CD4-positive, alpha-beta T cell (primary cell): Measurements from ENCODE around the gene CETP. TPM values are rescaled to one million over a fixed set of nuclear protein-coding genes. Genes with fewer than 3 reads are reported as not detected.

Experiments used
- ATAC-seq: fragments of 200-7000 bp; cut with Tn5 transposase; one replicate; pipeline ENCODE4 v1.10.0; 2022; ENCODE audit warnings: mild to moderate bottlenecking; ENCODE audit not compliant: poor library complexity
- CTCF ChIA-PET: fragments of 350-600 bp; sonication (Branson Sonifier 250); formaldehyde crosslinking; loops from one replicate; lab custom pipeline; 2021; ENCODE audit warnings: antibody characterized with exemption, inconsistent platforms; lab: Charles Lee
- POLR2A ChIA-PET: fragments of 350-600 bp; sonication (Branson Sonifier 250); formaldehyde crosslinking; loops from one replicate; lab custom pipeline; 2021; ENCODE audit warnings: antibody characterized with exemption, inconsistent platforms; lab: Charles Lee
- DNase-seq, 14 experiments: peaks; one replicate each; pipeline ENCODE4 v3.0.0-alpha.2; 2013 to 2020; ENCODE audit warnings: mixed read lengths in 2 of 14
- H3K27ac ChIP-seq, 2 donors: one replicate each; pipeline versions ENCODE4 v1.5.1 to v1.7.0; 2013; ENCODE audit warnings: low read length in 2 of 2, low read depth in 1 of 2, mild to moderate bottlenecking in 1 of 2
- H3K27me3 ChIP-seq, 2 experiments: 1 replicate in 1 of 2; 2 replicates in 1 of 2; pipeline versions ENCODE4 v1.6.1 to v1.7.0; 2013; ENCODE audit warnings: low read length in 2 of 2, control low read depth in 1 of 2, mild to moderate bottlenecking in 1 of 2, moderate library complexity in 1 of 2; ENCODE audit not compliant: insufficient read depth in 2 of 2, control insufficient read depth in 1 of 2
- H3K36me3 ChIP-seq: one replicate; pipeline ENCODE4 v1.6.1; 2013; ENCODE audit warnings: low read length, control low read depth; ENCODE audit not compliant: insufficient read depth
- H3K4me1 ChIP-seq: one replicate; pipeline ENCODE4 v1.6.1; 2013; ENCODE audit warnings: low read length, control low read depth; ENCODE audit not compliant: insufficient read depth
- H3K4me3 ChIP-seq: one replicate; pipeline ENCODE4 v1.5.1; 2013; ENCODE audit warnings: mild to moderate bottlenecking, low read length, moderate library complexity
- H3K9me3 ChIP-seq, 2 experiments: 1 replicate in 1 of 2; 2 replicates in 1 of 2; pipeline versions ENCODE4 v1.6.1 to v1.7.0; 2013; ENCODE audit warnings: low read length in 2 of 2, mild to moderate bottlenecking in 2 of 2, control low read depth in 1 of 2, moderate library complexity in 1 of 2; ENCODE audit not compliant: control insufficient read depth in 1 of 2, insufficient read depth in 1 of 2
- H3K27ac Mint-ChIP-seq: one replicate; pipeline ENCODE4 v1.8.0; 2020; ENCODE audit warnings: mixed read lengths
- H3K27me3 Mint-ChIP-seq: one replicate; pipeline ENCODE4 v1.8.0; 2021; ENCODE audit warnings: mixed read lengths
- H3K36me3 Mint-ChIP-seq: one replicate; pipeline ENCODE4 v1.8.0; 2021; ENCODE audit warnings: low read depth, mixed read lengths
- H3K4me1 Mint-ChIP-seq: one replicate; pipeline ENCODE4 v1.8.0; 2021; ENCODE audit warnings: low read depth, mixed read lengths
- H3K4me3 Mint-ChIP-seq: one replicate; pipeline ENCODE4 v1.8.0; 2020; ENCODE audit warnings: mild to moderate bottlenecking, mixed read lengths
- H3K9me3 Mint-ChIP-seq: one replicate; pipeline ENCODE4 v1.8.0; 2020; ENCODE audit warnings: mixed read lengths
- intact Hi-C, 2 experiments: fragments of 100-400 bp; cut with DNase I in 1 of 2; cut with micrococcal nuclease in 1 of 2; formaldehyde crosslinking; loops; one replicate each; pipeline versions ENCODE4 v1.15.1 to v1.9.0; 2023 to 2025; cut with DNase I, micrococcal nuclease
- total RNA-seq, 174 experiments: library from RNA in 2 of 174; stranded (reverse) in 2 of 174; gene quantifications; one replicate each; pipeline ENCODE4 v1.2.3 and lab custom pipeline; 2021 to 2026
- TF ChIP-seq, protein P1 (sequence below): fragments of 200-600 bp; IDR thresholded peaks from one replicate; pipeline ENCODE4 v1.8.0; 2022; ENCODE audit warnings: antibody characterized with exemption, mild to moderate bottlenecking

The CETP gene
- total RNA-seq, 2 experiments from 2014 or later, result not detected

DNA sequence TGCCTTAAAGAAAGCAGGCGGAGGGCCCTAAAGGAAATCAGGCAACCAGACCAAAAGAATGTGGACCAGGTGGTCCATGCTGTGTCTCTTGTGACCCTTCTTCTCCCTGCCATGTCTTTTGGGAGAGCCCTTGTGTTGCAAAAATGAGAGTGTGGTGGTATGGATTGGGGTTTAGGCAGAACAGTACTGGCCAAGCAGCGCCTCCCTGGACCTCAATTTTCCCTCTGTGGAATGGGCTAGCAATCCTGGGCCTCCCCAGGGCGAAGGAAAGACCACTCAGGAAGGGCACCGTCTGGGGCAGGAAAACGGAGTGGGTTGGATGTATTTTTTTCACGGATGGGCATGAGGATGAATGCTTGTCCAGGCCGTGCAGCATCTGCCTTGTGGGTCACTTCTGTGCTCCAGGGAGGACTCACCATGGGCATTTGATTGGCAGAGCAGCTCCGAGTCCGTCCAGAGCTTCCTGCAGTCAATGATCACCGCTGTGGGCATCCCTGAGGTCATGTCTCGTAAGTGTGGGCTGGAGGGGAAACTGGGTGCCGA, 20.1 kb downstream of the CETP start:
- Mint-ChIP-seq H3K4me3 (no peak overlapping the region), H3K4me1 (peaks cover 43% of the 10 kb centered on the region), H3K27me3 (no peaks in the 10 kb centered on the region), H3K9me3 (no peaks in the 10 kb centered on the region), H3K27ac (peak overlapping the region; percentile 69), H3K36me3 (peaks cover 27% of the 10 kb centered on the region)
- POLR2A ChIA-PET, result interaction anchor here (1.4 kb wide), 1 partner anchor 60 kb away, joined by 4 read pairs; no protein-coding TSS in a partner anchor
- H3K9me3 ChIP-seq, result no peaks in the 10 kb centered on the region
- CTCF ChIA-PET, result no interaction called here
- TF ChIP-seq, protein P1, sequence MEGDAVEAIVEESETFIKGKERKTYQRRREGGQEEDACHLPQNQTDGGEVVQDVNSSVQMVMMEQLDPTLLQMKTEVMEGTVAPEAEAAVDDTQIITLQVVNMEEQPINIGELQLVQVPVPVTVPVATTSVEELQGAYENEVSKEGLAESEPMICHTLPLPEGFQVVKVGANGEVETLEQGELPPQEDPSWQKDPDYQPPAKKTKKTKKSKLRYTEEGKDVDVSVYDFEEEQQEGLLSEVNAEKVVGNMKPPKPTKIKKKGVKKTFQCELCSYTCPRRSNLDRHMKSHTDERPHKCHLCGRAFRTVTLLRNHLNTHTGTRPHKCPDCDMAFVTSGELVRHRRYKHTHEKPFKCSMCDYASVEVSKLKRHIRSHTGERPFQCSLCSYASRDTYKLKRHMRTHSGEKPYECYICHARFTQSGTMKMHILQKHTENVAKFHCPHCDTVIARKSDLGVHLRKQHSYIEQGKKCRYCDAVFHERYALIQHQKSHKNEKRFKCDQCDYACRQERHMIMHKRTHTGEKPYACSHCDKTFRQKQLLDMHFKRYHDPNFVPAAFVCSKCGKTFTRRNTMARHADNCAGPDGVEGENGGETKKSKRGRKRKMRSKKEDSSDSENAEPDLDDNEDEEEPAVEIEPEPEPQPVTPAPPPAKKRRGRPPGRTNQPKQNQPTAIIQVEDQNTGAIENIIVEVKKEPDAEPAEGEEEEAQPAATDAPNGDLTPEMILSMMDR, result no peak
- H3K27ac ChIP-seq, result peak overlapping the region in 1 of 2 donors; percentile 3
- H3K4me3 ChIP-seq, result no peak overlapping the region
- intact Hi-C loops, result no loop called here
- DNase-seq, result no peak
- no peak for ATAC-seq
- H3K36me3 ChIP-seq, result peaks cover 29% of the 10 kb centered on the region
- no peaks in the 10 kb centered on the region for H3K27me3 ChIP-seq
- H3K4me1 ChIP-seq, result peaks cover 60% of the 10 kb centered on the region

DNA sequence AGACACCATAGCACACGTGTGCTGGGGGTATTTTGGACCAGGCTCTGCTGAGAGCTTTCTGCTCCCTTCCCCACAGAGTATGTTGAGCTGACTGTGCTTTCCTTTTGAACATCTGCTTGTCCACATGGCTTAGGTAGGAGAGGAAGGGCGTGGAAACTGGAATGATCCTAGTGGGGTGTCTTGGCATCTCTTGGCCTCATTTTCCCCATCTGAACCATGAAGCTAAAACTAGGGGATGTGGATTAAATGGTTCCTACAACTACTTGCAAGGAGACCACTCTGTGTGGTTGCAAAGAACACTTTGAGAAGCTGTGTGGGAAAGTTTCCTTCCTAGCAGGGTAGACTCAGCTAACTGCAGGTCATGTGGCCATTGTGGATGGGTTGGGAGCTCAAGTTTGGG, 20.9 kb downstream of the CETP start:
- Mint-ChIP-seq H3K27me3 (no peaks in the 10 kb centered on the region), H3K9me3 (no peaks in the 10 kb centered on the region), H3K4me1 (peaks cover 50% of the 10 kb centered on the region), H3K36me3 (peaks cover 27% of the 10 kb centered on the region), H3K4me3 (no peak overlapping the region), H3K27ac (peak overlapping the region; percentile 69)
- no peak for DNase-seq
- intact Hi-C loops, result no loop called here
- ATAC-seq, result no peak
- no peaks in the 10 kb centered on the region for H3K27me3 ChIP-seq
- CTCF ChIA-PET, result no interaction called here
- POLR2A ChIA-PET, result interaction anchor here (1.4 kb wide), 1 partner anchor 59 kb away, joined by 4 read pairs; no protein-coding TSS in a partner anchor
- H3K4me1 ChIP-seq, result peaks cover 68% of the 10 kb centered on the region
- H3K27ac ChIP-seq, result no peak overlapping the region
- no peak overlapping the region for H3K4me3 ChIP-seq
- TF ChIP-seq, protein P1, result no peak
- no peaks in the 10 kb centered on the region for H3K9me3 ChIP-seq
- H3K36me3 ChIP-seq, result peaks cover 29% of the 10 kb centered on the region

DNA sequence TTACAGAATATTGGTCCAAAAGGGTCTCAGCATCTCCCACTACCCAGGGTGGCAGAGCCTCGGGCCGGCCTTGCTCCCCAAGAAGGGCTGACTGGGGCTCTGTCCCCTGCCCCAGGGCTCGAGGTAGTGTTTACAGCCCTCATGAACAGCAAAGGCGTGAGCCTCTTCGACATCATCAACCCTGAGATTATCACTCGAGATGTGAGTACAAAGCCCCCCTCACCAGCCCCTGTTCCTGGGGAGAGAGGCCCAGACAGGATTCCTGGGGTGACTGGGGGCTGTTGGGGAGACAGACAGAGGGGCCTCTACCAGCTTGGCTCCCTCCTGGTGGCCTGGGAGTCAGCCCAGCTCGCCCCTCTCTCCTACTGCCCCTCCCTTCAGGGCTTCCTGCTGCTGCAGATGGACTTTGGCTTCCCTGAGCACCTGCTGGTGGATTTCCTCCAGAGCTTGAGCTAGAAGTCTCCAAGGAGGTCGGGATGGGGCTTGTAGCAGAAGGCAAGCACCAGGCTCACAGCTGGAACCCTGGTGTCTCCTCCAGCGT, 21.5 kb downstream of the CETP start:
- Histone ChIP-seq H3K27ac (no peak overlapping the region), H3K4me1 (peaks cover 74% of the 10 kb centered on the region), H3K4me3 (no peak overlapping the region), H3K36me3 (peaks cover 29% of the 10 kb centered on the region), H3K27me3 (no peaks in the 10 kb centered on the region), H3K9me3 (no peaks in the 10 kb centered on the region)
- H3K27me3 Mint-ChIP-seq, result no peaks in the 10 kb centered on the region
- H3K4me3 Mint-ChIP-seq, result no peak overlapping the region
- ChIA-PET POLR2A (interaction anchor here (1.4 to 1.6 kb wide), 3 partner anchors 40 to 58 kb away, joined by 3 to 4 read pairs (median 4); no protein-coding TSS in a partner anchor), CTCF (no interaction called here)
- no peak for DNase-seq
- TF ChIP-seq, protein P1, result no peak
- H3K9me3 Mint-ChIP-seq, result no peaks in the 10 kb centered on the region
- ATAC-seq, result no peak
- peaks cover 56% of the 10 kb centered on the region for H3K4me1 Mint-ChIP-seq
- peak overlapping the region; percentile 69 for H3K27ac Mint-ChIP-seq
- intact Hi-C loops, result no loop called here
- H3K36me3 Mint-ChIP-seq, result peaks cover 27% of the 10 kb centered on the region
